Neuron (in vitro differentiated cells): ENCODE measurements around the gene PDP2.
"Not testable (repeated sequence)": the region's sequence is repeated elsewhere in the genome, so short reads cannot be mapped to it uniquely, and the experiment has no call there.

Source experiments
- H2AFZ ChIP-seq: one replicate; pipeline ENCODE4 v1.6.1; 2013; ENCODE audit warnings: low read depth, mild to moderate bottlenecking, inconsistent platforms, low read length, moderate library complexity
- H3K27me3 ChIP-seq: one replicate; pipeline ENCODE4 v1.6.1; 2013; ENCODE audit warnings: low read length; ENCODE audit not compliant: insufficient read depth
- H3K36me3 ChIP-seq: one replicate; pipeline ENCODE4 v1.6.1; 2013; ENCODE audit warnings: low read length; ENCODE audit not compliant: insufficient read depth
- H3K4me1 ChIP-seq: one replicate; pipeline ENCODE4 v1.6.1; 2013; ENCODE audit warnings: low read length; ENCODE audit not compliant: insufficient read depth
- H3K4me3 ChIP-seq: 2 replicates; pipeline ENCODE4 v1.5.1; 2013; ENCODE audit warnings: mild to moderate bottlenecking, low read length, moderate library complexity
- H3K9me3 ChIP-seq: one replicate; pipeline ENCODE4 v1.6.1; 2013; ENCODE audit warnings: low read length

Gene PDP2

GRCh38 chr16:66895689-66895979 is 15.3 kb downstream of the PDP2 start:
- no peaks in the 10 kb centered on the region for H3K9me3 ChIP-seq
- no peaks in the 10 kb centered on the region for H3K27me3 ChIP-seq
- peaks cover 12% of the 10 kb centered on the region for H3K4me1 ChIP-seq
- no peak overlapping the region for H3K4me3 ChIP-seq
- H3K36me3 ChIP-seq = no peaks in the 10 kb centered on the region
- H2AFZ ChIP-seq = no peak overlapping the region

GRCh38 chr16:66895999-66896398 is 15.7 kb downstream of the PDP2 start:
- Histone ChIP-seq H3K27me3 (no peaks in the 10 kb centered on the region), H3K36me3 (no peaks in the 10 kb centered on the region), H2AFZ (no peak overlapping the region), H3K4me1 (peaks cover 12% of the 10 kb centered on the region), H3K9me3 (no peaks in the 10 kb centered on the region), H3K4me3 (no peak overlapping the region)

GRCh38 chr16:66896682-66897081 is 16.4 kb downstream of the PDP2 start:
- not testable (repeated sequence) for H3K4me3 ChIP-seq, H3K9me3 ChIP-seq, H3K27me3 ChIP-seq, H2AFZ ChIP-seq, H3K36me3 ChIP-seq
- H3K4me1 ChIP-seq = peaks cover 12% of the 10 kb centered on the region

DNA sequence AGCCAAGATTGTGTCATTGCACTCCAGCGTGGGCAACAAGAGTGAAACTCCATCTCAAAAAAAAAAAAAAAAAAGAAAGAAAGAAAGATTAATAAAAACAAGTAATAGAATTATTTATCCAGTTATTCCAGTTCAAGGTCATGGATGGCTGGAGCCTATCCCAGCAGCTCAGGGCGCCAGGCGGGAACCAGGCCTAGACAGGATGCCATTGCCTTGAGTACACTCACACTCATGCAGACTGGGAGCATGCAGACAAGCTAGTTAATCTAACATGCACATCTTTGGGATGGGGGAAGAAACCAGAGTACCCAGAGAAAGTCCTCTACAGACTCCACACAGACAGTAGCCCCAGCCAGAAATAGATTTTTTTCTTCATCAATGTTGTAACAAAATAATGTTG is 17.9 kb downstream of the PDP2 start:
- H3K36me3 ChIP-seq = no peaks in the 10 kb centered on the region
- no peak overlapping the region for H3K4me3 ChIP-seq
- H3K27me3 ChIP-seq = no peaks in the 10 kb centered on the region
- peaks cover 12% of the 10 kb centered on the region for H3K4me1 ChIP-seq
- H3K9me3 ChIP-seq = no peaks in the 10 kb centered on the region
- no peak overlapping the region for H2AFZ ChIP-seq

- H3K9me3 ChIP-seq = no peaks in the 10 kb centered on the region
- H3K4me3 ChIP-seq = no peak overlapping the region
- H2AFZ ChIP-seq = no peak overlapping the region
- peaks cover 12% of the 10 kb centered on the region for H3K4me1 ChIP-seq
- H3K36me3 ChIP-seq = no peaks in the 10 kb centered on the region
- no peaks in the 10 kb centered on the region for H3K27me3 ChIP-seq
Observed at GRCh38 chr16:66898933-66899309, 18.6 kb downstream of the PDP2 start.

DNA sequence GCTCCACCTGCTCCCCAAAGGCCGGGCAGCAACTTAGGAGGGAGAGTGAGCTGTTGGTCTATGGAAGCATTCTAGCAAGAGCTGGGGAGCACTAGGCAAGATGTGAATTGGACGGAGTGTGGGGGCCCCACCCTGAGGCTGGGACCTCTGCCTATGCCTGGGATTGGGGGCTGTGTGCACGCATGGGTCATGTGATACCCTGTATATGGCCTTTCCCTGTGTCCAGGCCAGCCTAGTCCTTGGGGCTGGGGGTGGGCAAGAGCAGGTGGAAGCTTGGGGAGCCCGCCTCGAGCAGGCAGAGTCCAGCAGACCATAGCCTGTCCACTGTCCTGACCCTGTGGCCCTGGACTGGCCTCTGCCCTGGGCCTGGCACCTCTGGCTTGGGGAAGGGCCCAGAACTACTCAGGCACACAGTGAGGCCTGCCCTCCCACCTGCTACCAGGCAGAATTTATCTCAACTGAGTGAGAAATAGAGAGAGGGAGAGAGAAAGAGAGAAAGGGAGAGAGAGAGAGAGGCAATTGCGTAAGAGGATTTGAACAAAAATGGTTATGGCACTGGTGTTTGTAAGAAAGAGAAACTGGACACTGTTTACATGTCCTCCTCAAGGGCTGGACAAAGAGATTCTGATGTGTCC is 19.1 kb downstream of the PDP2 start:
- Histone ChIP-seq H2AFZ (peak overlapping the region; percentile 6), H3K4me3 (no peak overlapping the region), H3K9me3 (no peaks in the 10 kb centered on the region), H3K36me3 (no peaks in the 10 kb centered on the region), H3K4me1 (peaks cover 12% of the 10 kb centered on the region), H3K27me3 (no peaks in the 10 kb centered on the region)

DNA sequence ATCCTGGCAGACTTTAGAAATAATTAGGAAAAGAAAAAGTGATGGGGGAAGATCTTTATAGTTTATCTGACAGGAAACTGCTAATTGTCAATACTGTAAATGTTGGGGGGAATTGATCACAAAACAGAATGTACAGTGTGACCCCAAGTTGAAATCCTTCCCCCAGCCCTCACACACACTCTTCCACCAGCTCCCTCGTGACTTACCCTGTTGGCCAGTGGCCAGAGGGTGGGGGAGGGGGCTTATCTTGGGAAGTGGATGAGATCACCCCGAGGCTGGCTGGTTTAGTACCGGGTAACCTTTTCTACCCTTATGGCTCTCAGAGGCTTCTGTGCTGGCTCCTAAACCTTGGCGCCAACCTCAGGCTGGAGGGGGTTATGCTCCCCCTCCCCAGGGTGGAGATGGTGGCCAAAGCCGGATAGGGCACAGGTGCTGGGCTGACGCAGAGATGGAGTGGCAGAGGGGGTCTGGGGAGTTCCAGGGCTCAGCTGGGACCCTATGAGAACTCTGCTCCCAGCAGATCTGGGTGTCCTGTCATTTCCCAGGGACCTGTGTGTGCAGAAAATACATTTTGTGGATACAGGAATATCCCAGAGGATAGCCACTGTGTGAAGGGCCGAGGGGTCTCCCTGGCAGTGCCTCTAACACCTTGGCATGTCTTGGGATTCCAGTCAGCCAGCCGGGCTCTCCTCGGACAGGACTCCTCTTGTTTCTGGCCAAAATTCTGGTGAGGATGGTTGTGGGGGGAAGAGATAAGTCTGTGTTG is 19.8 kb downstream of the PDP2 start:
- H3K27me3 ChIP-seq = no peaks in the 10 kb centered on the region
- H2AFZ ChIP-seq = peak overlapping the region; percentile 6
- no peaks in the 10 kb centered on the region for H3K36me3 ChIP-seq
- H3K4me3 ChIP-seq = no peak overlapping the region
- no peaks in the 10 kb centered on the region for H3K9me3 ChIP-seq
- peaks cover 12% of the 10 kb centered on the region for H3K4me1 ChIP-seq

DNA sequence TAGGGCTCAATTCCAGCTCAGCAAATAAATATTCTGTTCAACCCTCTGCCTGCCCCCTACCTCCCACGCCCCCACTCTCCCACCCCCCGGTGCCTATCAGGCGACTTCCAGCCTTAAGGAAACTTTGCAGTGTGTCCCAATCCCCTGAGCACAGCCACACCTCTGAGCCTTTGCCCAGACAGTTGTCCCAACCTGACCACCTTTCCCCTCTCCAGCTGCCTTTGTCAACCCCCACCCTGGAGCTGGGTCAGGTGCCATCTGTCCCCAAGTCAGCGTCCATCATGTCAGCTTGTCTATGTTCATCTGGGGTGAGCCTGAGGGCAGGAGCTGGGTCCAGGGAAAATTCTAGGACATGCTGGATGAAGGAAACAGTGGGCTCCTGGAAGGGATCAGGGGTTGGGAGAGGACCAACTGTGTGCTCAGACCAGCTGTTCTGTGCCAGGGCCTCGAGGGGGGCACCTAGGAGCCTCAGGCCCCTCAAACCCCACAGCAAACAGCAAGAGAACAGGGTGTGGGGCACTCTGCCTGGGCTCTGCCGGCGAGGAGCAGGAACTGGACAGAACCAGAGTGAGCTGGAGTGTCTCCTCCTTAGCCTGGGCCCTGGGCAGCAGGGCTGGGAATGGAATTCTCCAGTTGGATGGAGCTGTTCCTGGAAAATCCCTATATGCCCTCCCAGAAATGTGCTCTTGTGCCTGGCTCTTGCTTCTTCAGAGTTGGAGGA is 20.6 kb downstream of the PDP2 start:
- H3K27me3 ChIP-seq = no peaks in the 10 kb centered on the region
- no peak overlapping the region for H2AFZ ChIP-seq
- H3K4me1 ChIP-seq = peaks cover 12% of the 10 kb centered on the region
- no peaks in the 10 kb centered on the region for H3K9me3 ChIP-seq
- no peak overlapping the region for H3K4me3 ChIP-seq
- no peaks in the 10 kb centered on the region for H3K36me3 ChIP-seq

DNA sequence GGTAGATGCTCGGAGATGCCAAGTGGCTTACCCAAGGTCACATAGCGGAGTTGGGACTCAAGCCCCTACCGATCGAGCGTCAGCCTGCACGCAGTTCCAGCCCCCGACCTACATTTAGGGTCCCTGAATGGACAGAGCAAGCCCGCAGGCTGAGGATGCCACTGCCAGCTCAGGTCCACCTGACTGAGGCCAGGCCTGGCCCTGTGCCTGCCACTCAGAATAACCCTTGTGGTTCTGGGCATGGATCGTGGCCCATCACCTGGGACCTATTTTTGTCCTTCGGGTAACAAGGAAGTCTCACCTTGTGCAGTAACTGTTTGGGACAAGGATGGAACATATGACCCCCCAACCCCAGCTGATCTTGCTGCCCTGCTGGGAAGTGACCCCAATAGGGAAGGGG is 21.3 kb downstream of the PDP2 start:
- Histone ChIP-seq H3K36me3 (no peaks in the 10 kb centered on the region), H3K4me3 (no peak overlapping the region), H3K9me3 (no peaks in the 10 kb centered on the region), H3K4me1 (peaks cover 12% of the 10 kb centered on the region), H2AFZ (no peak overlapping the region), H3K27me3 (no peaks in the 10 kb centered on the region)

- no peaks in the 10 kb centered on the region for H3K36me3 ChIP-seq
- no peak overlapping the region for H3K4me3 ChIP-seq
- H3K27me3 ChIP-seq = peaks cover 5% of the 10 kb centered on the region
- no peak overlapping the region for H2AFZ ChIP-seq
- H3K4me1 ChIP-seq = peaks cover 12% of the 10 kb centered on the region
- no peaks in the 10 kb centered on the region for H3K9me3 ChIP-seq
Observed at GRCh38 chr16:66902648-66903543, 22.6 kb downstream of the PDP2 start.

- no peaks in the 10 kb centered on the region for H3K9me3 ChIP-seq
- H3K36me3 ChIP-seq = no peaks in the 10 kb centered on the region
- H3K4me3 ChIP-seq = no peak overlapping the region
- H2AFZ ChIP-seq = no peak overlapping the region
- peaks cover 7% of the 10 kb centered on the region for H3K27me3 ChIP-seq
- H3K4me1 ChIP-seq = peaks cover 12% of the 10 kb centered on the region
Observed at GRCh38 chr16:66903544-66904427, 23.5 kb downstream of the PDP2 start.

DNA sequence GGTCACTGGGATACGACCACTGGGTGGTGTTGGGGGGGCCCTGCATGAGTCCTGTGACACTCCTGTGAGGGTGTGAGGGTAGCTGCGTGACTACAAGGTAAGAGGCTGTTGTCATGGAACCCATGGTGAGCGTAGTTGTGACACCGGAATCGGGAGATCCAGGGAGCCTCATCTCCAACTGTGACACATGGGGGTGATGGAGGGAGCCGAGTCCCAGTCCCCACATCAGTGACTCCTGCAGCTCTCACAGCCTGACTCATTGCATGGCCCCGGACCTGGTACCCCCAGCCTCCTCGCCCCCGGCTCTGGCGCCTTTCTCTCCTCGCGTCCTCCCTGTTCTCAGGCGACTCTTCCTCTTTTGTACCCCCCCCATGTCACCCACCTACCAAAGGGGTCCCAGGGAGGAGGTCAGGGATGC is 24.1 kb downstream of the PDP2 start:
- H3K4me1 ChIP-seq = peaks cover 11% of the 10 kb centered on the region
- peaks cover 7% of the 10 kb centered on the region for H3K27me3 ChIP-seq
- H2AFZ ChIP-seq = no peak overlapping the region
- H3K9me3 ChIP-seq = no peaks in the 10 kb centered on the region
- no peaks in the 10 kb centered on the region for H3K36me3 ChIP-seq
- no peak overlapping the region for H3K4me3 ChIP-seq
